ENCODE results near the gene POTEE.
"Not testable (repeated sequence)": the region's sequence is repeated elsewhere in the genome, so short reads cannot be mapped to it uniquely, and the experiment has no call there.

DNA sequence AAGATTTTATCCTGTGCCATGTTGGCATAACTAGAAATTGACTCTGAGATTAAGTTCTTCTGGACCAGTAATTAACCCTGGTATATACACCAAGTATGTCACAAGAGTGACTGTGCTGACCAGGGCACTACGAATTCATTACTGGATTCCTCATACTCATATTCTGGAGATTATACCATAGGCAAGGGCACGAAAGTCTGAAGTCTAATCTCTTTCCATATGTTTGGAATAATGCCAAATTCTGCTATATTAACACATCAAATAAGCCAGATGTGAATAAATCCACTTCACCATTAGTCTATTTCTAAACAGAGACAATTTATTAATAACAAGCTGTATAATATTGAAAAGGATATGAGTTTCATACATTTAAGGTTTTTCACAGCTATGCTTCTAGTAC is 13.2 kb upstream of the POTEE start:
- TF ChIP-seq, protein P1, sequence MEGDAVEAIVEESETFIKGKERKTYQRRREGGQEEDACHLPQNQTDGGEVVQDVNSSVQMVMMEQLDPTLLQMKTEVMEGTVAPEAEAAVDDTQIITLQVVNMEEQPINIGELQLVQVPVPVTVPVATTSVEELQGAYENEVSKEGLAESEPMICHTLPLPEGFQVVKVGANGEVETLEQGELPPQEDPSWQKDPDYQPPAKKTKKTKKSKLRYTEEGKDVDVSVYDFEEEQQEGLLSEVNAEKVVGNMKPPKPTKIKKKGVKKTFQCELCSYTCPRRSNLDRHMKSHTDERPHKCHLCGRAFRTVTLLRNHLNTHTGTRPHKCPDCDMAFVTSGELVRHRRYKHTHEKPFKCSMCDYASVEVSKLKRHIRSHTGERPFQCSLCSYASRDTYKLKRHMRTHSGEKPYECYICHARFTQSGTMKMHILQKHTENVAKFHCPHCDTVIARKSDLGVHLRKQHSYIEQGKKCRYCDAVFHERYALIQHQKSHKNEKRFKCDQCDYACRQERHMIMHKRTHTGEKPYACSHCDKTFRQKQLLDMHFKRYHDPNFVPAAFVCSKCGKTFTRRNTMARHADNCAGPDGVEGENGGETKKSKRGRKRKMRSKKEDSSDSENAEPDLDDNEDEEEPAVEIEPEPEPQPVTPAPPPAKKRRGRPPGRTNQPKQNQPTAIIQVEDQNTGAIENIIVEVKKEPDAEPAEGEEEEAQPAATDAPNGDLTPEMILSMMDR (IDR thresholded peaks at IDR 0.05): not testable (repeated sequence)
- TF ChIP-seq POLR2A (IDR thresholded peaks at IDR 0.05): not testable (repeated sequence)

All from right lobe of liver (tissue), 4 donors.